ENCODE results near the gene TMEM123.

The TMEM123 gene

DNA sequence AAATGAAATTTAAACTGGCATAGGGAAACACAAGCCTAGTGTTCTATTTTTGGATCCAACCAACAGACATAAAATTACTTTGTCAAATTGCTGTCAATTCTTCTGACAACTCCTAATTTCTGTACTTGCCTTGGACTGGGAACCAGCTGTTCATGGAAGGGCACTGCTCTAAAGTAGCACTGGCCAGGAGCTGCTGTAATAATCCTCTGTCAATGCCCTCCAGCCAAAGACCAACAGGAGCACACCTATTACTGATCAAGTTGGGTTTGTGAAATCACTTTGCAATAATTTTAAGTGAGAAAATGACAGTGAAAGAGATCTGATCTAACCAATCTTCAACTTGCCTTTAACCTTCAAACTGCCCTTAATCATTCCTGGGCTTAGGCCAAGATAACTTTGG, 18.9 kb upstream of the TMEM123 start:
- DNase-seq, result no peak

DNA sequence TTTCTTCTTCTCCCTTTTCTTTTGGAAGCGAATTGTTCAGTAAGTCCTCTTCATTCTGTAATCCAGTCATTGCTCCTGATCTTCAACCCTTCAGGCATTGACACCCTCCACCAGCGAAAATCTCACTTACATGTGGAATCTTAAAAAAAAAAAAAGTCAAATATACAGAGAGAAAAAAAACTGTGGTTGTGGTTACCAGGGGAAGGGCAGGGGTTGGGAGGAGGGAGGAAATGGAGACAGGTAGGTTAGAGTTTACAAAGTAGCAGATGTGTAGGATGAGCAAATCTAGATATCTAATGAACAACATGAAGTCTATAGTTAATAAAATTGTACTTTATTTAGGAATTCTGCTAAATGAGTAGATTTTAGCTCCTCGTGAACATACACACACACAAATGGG, 17.7 kb upstream of the TMEM123 start:
- DNase-seq, result no peak

DNA sequence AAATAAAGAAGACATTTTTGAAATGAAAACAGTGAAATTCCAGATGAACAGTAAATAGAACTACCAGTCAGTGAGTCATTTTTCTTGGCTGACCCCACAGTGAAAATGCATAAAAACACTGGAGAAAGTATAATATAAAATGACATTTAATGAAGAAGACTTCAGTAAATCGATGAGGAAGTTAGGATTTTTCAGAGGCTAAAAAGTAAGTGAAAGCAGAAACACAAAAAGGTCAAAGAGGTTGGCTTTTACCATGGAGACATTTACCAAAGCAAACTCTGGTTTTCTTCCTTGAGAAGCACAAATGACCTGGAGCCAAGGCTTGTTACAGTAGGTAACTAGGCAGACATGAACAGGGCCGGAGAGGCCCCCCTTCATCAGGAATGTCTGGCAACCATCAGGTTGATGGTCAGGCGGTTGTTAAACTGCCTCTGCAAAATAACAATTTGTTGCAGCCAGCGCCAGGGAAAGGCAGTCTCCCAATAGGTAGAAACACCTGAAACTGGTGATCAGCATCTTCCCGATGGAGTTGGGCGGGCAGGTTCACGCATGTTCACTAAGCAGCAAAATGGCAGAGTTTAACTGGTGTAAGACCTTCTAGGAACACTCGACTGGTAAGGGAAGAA, 16.7 kb upstream of the TMEM123 start:
- DNase-seq, result no peak

GRCh38 chr11:102468616-102469195, 16.1 kb upstream of the TMEM123 start:
- no peak for DNase-seq

GRCh38 chr11:102467853-102468580, 15.5 kb upstream of the TMEM123 start:
- DNase-seq, result no peak

DNA sequence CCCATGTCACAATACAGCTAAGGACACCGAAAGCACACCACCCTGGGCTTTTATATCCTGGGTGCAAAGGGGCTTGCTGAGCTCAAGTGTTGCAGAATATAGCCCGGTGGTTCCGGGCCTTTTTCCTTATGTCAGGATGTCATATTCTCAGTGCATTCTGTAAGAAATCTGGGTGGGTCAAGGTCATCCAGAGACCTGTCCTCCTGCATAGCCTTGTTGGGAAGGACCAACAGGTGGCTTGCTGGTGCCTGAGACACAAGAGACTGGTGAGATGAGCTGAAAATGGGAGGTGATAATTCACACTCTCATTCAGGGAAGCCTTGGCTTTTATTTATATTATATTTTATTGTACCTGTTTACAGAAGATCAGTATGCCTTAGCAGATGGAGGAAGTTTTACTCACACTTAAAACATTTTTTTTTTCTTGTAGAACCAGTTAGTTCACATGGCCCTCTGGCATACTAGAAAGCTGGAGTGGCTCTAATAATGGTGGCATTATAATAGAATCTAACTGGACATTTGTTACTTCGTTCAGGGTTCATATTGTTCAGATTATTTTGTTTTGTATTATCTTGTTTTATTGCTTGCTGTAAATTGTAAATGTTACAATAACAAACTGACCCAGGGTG, 14.6 kb upstream of the TMEM123 start:
- DNase-seq, result peak in 1 of 3 experiments; percentile 27

DNA sequence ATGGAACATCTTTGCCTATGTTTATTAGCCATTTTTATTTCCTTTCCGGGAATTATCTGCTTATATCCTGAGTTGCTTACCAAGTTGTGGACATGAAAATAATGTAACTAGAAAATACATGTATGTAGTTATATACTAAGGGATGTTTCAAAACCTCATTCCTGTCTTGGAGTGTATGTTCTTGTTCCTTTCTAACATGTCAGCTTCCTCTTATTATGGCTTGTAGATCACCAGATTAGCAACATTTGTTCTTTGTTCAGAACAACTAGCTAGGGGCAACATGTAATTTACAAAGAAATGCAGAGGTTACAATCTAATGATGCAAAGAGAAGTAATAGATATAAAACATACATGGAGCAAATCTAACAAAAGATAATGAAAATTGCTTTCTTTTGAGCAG, 13.1 kb upstream of the TMEM123 start:
- peak in 1 of 3 experiments; percentile 15 for DNase-seq

GRCh38 chr11:102464859-102465500, 12.4 kb upstream of the TMEM123 start:
- DNase-seq, result no peak

DNA sequence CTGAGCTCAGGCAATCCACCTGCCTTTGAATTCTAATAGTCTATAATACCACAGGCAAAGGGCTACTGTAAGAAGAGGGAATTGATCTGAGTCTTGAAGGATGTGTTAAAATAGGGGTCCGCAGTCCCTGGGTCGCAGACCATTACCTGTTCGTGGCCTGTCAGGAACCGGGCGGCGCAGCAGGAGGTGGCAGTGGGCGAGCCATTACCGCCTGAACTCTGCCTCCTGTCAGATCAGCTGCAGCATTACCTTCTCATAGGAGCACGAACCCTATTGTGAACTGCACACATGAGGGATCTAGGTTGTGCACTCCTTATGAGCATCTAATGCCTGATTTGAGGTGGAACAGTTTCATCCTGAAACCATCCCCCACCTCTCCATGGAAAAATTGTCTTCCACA, 11.5 kb upstream of the TMEM123 start:
- DNase-seq, result no peak

DNA sequence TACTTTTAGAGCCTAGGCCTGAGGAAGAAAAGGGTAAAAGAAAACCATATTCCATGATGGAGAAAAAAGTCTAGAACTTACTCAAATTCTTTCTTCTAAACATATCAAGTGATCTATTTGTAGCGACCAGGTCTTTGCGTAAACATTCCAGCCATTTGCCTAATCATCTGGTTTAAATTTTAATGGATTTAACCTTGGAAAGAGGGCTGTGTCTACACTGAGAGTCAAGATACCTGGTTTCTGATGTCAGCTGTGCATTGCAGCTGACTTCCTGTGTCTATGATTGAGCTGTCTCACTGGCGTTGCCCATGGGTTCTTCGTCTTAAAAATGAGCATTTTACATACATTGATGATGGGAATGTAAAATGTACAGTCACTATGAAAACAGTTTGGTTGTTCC, 10.0 kb upstream of the TMEM123 start:
- no peak for DNase-seq

DNA sequence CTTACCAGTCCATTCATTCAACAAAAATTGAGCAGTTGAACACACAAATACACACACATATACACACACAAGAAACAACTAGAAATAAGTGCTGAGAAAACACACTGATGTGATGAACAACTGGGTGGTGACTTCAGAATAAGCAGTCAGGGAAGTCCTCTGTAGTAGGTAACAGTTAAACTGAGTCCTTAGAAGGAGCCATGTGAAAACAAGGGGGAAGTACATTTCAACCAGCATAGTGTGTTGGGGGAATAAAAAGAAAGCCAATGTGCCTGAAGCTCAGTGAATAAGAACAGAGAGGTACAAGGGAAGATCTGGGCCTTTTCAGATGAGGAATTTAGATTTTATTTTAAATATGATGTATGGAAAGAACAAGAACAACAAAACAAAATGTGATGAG, 6.8 kb upstream of the TMEM123 start:
- no peak for DNase-seq

- DNase-seq, result no peak
Observed at GRCh38 chr11:102458548-102458947, 6.0 kb upstream of the TMEM123 start.

GRCh38 chr11:102457865-102458264, 5.3 kb upstream of the TMEM123 start:
- DNase-seq, result peak in 2 of 3 experiments; percentile 21 to 79

DNA sequence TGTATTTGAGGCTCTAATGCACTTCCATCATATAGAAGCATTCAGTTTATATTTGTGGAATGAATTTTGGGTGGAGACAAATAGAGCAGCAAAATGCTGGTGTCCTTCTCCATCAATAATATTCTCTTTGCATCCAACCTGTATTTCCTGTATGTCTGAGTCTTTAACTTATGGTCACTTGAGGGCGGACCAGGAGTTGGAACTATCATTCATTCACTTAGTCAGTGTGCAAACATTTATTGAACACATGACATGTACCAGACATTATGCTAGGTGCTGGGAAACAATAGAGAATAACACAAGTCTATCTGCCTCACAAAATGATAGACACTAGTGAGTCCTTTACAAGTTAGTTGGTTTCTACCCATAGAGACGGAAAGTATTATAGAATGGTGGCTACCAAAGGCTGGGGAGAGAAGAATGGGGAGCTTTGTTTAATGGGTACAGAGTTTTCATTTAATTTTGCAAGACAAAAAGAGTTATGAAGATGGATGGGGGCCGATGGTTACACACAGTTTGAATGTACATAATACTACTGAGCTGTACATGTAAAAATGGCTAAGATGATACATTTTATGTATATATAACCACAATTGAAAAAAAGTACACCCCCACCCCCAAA, 4.6 kb upstream of the TMEM123 start:
- peak in 1 of 3 experiments; percentile 53 for DNase-seq

DNA sequence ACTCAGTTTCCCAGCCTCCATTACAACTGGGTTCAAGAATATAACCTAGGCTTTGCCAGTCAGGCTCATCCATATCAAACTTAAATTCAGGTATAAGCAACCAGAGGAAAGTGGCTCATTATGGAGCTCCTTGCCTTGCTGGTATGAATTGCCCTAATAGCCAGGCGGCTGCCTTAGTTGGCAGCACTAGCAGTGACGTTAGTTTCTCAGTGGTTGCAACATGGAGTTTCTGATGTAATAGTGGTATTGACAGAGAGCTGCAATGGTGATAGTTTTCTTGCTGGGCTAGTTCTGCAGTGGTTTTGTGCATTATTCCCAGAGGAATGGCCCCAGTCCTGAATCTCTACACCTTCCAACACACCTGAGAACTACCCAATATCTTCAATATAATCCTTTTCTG, 3.8 kb upstream of the TMEM123 start:
- DNase-seq, result no peak

GRCh38 chr11:102453921-102454320, 1.4 kb upstream of the TMEM123 start:
- DNase-seq, result no peak

GRCh38 chr11:102453302-102453695, 734 bp upstream of the TMEM123 start:
- DNase-seq, result peak in 2 of 3 experiments; percentile 32 to 88

DNA sequence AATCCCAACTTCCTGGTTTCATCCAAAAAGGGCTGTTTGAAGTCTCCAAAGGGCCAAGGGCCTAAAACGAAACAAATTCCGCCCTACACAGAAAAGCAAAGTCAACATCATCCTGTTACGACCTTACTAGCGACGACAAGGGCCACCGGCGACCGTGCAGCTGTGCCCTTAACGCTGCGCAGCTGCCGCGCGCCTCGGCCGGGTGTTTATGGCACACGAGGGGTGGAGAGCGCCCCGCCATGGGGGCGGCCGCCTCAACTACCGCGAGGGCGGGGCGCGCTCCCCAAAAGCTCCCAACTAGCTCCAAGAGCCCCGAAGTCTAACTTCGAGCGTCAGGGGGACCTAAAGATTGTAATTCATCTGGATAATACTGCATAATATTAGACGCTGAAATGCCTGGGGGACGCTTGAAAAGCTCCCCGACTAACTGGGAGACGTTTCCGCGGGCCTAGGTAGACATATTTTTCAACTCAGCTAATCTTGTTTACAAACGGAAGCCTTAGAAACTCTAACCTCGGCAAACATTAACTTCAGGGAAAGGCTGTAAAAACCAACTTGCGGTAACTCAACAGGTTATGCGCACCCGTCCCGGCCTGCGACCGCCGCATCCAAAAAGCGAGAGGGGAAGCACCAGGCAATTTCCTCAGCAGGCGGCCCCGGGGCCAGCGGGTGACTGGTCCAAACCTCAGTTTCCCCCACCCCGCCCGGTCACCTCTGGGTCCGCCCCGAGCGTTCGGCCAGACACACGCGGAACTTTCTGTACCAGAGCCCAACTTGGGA, 694 bp downstream of the TMEM123 start:
- peak; percentile 75 to 91 (median 90) for DNase-seq

- DNase-seq, result peak in 2 of 3 experiments; percentile 25 to 72
Observed at GRCh38 chr11:102451041-102451680, 1.4 kb downstream of the TMEM123 start.

GRCh38 chr11:102449651-102450570, 2.7 kb downstream of the TMEM123 start:
- no peak for DNase-seq

All from NCI-H1417 (cell line).